Measurements from ENCODE around the gene KRT6B.
A peak's percentile ranks its signal among the peaks of the same experiment; 100 is the strongest.
"Not testable (repeated sequence)": the region's sequence is repeated elsewhere in the genome, so short reads cannot be mapped to it uniquely, and the experiment has no call there.

KRT6B gene

DNA sequence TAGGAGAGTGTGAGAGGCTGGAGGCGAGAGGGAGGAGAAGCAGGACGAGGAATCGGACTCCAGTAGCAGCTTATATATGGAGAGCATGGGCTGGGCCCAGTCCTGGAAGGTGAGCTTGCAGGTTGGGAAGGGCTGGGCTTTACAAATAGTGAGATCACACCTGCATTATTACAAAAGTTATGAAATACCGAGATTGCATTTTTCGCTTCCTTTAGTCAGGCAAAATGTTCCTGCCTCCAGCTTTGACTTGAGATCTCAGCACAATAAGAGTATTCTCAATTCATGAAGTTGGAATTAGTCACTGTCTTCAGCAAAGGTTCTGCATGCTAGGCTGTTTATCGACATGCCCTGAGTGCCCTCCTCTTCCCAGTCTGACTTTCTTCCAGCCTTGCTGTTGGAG is at the start of gene KRT6B:
KRT6B (minus strand) TSS at position 46 of the 400 bp plus-strand sequence. CDS start 68 bp downstream, outside the sequence.
- no peak for DNase-seq

- DNase-seq, result no peak
Measured at GRCh38 chr12:52501490-52501889, 49.5 kb upstream of the KRT6B start.

GRCh38 chr12:52500574-52500973 is 48.6 kb upstream of the KRT6B start:
- DNase-seq, result not testable (repeated sequence)

GRCh38 chr12:52499806-52500560 is 48.0 kb upstream of the KRT6B start:
- no peak for DNase-seq

GRCh38 chr12:52498946-52499345 is 47.0 kb upstream of the KRT6B start:
- DNase-seq, result no peak

GRCh38 chr12:52497975-52498374 is 46.0 kb upstream of the KRT6B start:
- no peak for DNase-seq

- DNase-seq, result no peak
Measured at GRCh38 chr12:52496590-52497071, 44.7 kb upstream of the KRT6B start.

GRCh38 chr12:52496054-52496453 is 44.1 kb upstream of the KRT6B start:
- no peak for DNase-seq

DNA sequence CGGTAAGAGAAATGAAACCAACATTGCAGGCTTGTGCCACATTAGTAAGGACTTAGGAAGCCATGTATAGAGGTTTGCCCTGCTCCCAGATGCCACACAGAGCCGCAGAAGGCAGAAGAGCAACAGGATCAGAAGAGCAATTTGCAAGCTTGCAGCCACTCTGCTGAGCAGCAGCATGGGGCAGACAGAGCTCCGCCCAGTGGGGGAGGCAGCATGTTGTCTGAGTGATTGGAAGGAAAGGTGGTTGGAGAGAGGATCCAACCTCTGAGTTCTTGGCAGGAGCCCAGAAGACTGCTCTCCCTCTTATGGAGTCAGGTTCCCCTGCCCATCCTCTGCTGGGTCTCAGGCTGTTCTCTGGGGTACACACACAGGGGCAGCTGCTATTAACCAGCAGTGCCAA is 43.4 kb upstream of the KRT6B start:
- peak; percentile 15 for DNase-seq

GRCh38 chr12:52494518-52494917 is 42.6 kb upstream of the KRT6B start:
- DNase-seq, result no peak

- DNase-seq, result no peak
Measured at GRCh38 chr12:52494100-52494499, 42.2 kb upstream of the KRT6B start.

GRCh38 chr12:52493172-52493571 is 41.2 kb upstream of the KRT6B start, which contains the start of gene KRT6A:
KRT6A (minus strand) TSS chr12:52493257; CDS start chr12:52493188, 69 bp downstream.
- no peak for DNase-seq

DNA sequence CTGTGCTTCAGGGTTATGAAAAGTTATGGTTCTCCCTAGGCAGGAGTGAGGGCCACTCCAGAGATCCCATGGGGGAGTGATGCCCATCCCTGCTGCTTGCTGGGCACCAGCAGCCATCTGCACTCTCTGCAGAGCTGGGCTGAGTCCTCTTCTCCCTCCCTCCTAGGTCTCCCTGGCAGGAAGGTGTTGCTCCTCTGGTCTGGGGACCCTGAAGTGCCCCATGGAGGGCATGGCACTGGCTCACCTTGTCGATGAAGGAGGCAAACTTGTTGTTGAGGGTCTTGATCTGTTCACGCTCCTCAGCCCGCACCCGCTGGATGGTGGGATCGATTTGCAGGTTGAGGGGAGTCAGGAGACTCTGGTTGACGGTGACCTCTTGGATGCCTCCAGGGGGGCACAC is 40.5 kb upstream of the KRT6B start:
- DNase-seq, result not testable (repeated sequence)

GRCh38 chr12:52491495-52491894 is 39.5 kb upstream of the KRT6B start:
- DNase-seq, result not testable (repeated sequence)

GRCh38 chr12:52488736-52489135 is 36.8 kb upstream of the KRT6B start:
- no peak for DNase-seq

- not testable (repeated sequence) for DNase-seq
Measured at GRCh38 chr12:52487744-52488443, 35.9 kb upstream of the KRT6B start.

DNA sequence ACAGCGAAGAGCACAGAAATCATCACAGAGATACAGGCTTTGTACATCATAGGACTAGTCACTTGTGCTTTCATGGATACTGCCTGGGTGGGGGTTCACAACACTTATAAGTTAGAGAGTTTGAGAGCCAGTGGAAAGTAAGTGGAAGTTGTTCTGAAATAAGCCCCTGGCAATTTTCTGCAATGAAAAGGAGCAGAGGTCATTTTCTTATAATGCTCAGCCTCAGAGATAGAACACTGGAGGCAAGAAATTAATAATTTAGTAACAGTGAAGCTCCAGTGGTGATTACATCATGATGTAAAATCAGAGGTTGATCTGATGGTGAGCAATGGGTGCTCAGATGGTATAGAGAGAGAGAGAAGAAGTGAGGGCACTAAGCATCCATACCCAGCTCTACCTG is 35.3 kb upstream of the KRT6B start:
- no peak for DNase-seq

DNA sequence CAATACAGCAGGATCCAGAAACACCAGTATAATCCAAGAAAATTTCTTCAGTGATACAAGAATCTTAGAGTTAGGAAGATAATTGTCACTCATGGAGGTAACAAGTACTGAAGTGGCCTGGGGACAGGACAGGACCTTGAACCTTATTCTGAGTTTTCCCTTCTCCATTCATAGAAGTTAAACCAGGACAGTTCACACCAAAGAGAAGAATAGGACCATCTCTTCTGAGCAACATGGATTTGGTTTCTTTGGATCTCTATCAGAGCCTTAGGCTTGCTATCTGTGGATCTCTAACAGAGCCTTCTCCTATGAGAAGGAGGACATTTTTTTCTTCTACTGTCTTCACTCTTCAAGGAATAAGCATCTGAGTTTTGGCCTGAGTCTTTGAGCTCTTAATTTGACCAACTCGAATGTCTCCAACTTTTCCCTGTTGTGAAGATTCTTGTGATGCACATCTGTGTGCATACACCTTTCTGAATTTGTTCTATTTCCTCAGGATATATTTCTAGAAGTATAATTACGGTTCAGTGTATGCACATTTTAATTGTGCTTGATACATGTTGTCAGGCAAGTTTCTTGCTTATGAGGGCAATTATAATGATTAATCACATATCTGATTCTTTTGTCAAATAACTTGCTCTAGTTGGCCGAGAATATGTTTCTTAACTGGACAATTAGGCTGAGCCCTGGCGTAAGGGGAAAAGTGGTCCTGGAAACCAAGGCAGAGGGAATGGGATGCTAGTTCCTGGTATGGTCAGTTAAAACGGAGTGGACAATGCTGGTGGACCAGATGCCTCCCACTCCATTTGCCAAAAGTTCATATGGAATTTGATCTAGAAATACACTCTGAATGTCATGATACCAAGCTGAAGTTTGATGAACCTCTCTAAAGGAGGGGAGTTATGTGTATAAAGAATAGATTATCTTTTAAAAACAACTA is 34.5 kb upstream of the KRT6B start:
- DNase-seq, result no peak

DNA sequence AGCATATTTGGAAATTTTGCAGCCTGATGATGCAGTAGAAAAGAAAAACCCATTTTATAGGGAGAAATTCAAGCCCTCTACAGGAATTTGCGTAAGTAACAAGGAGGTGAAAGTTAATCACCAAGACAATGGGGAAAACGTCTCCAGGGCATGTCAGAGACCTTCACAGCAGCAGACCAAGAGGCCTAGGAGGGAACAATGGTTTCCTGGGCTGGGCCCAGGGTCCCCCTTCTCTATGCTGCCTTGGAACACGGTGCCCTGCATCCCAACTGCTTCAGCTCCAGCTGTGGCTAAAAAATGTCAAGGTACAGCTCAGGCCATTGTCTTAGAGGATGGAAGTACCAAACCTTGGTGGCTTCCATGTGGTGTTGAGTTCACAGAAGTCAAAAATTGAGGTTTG is 28.1 kb upstream of the KRT6B start:
- no peak for DNase-seq

- DNase-seq, result no peak
Measured at GRCh38 chr12:52477651-52478050, 25.7 kb upstream of the KRT6B start.

GRCh38 chr12:52474212-52474611 is 22.3 kb upstream of the KRT6B start:
- no peak for DNase-seq

DNA sequence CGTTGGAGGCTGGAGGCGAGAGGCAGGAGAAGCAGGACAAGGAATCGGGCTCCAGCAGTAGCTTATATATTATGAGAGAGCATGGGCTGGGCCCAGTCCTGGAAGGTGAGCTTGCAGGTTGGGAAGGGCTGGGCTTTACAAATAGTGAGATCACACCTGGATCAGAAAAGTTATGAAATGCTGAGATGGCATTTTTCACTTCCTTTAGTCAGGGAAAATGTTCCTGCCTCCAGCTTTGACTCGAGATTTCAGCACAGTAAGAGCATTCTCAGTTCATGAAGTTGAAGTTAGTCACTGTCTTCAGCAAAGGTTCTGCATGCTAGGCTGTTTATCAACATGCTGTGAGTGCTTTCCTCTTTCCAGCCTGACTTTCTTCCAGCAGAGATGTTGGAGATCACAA is 21.8 kb upstream of the KRT6B start, which contains the start of gene KRT6C:
KRT6C (minus strand) TSS at position 38 of the 400 bp plus-strand sequence. CDS start 68 bp downstream, outside the sequence.
- no peak for DNase-seq

GRCh38 chr12:52469853-52470252 is 17.9 kb upstream of the KRT6B start:
- no peak for DNase-seq
